Activated CD4-positive, alpha-beta memory T cell treated with anti-CD3 and anti-CD28 coated beads for 36 hours (primary cell): ENCODE measurements around the gene ATP6V0A1. TPM values are rescaled to one million over a fixed set of nuclear protein-coding genes. Genes with fewer than 3 reads are reported as not detected.

Experiments
- CTCF ChIA-PET: fragments of 350-600 bp; sonication (Branson Sonifier 250); formaldehyde crosslinking; loops from one replicate; lab custom pipeline; 2021; ENCODE audit warnings: antibody characterized with exemption, inconsistent platforms; lab: Charles Lee
- POLR2A ChIA-PET: fragments of 350-600 bp; sonication (Branson Sonifier 250); formaldehyde crosslinking; loops from one replicate; lab custom pipeline; 2021; ENCODE audit warnings: antibody characterized with exemption; lab: Charles Lee
- DNase-seq: peaks from one replicate; pipeline ENCODE4 v3.0.0-alpha.2; 2020
- H3K27ac Mint-ChIP-seq: one replicate; pipeline ENCODE4 v1.8.0; 2021; ENCODE audit warnings: mixed read lengths
- H3K27me3 Mint-ChIP-seq: one replicate; pipeline ENCODE4 v1.8.0; 2021; ENCODE audit warnings: mixed read lengths
- H3K36me3 Mint-ChIP-seq: one replicate; pipeline ENCODE4 v1.8.0; 2021; ENCODE audit warnings: mixed read lengths
- H3K4me1 Mint-ChIP-seq: one replicate; pipeline ENCODE4 v1.8.0; 2021; ENCODE audit warnings: low read depth, mixed read lengths
- H3K4me3 Mint-ChIP-seq: one replicate; pipeline ENCODE4 v1.8.0; 2021; ENCODE audit warnings: mild to moderate bottlenecking, mixed read lengths
- H3K9me3 Mint-ChIP-seq: one replicate; pipeline ENCODE4 v1.8.0; 2021; ENCODE audit warnings: mixed read lengths
- intact Hi-C: fragments of 100-400 bp; cut with micrococcal nuclease; formaldehyde crosslinking; loops from one replicate; pipeline ENCODE4 v1.15.1; 2023
- microRNA-seq: library from miRNA; unstranded; fragments of <30 nt; microRNA quantifications from one replicate; pipeline ENCODE4 v1.2.0, GENCODE V29; 2022; ENCODE audit warnings: borderline number of aligned reads, borderline microRNAs expressed, borderline replicate concordance
- total RNA-seq, 2 experiments: library from RNA; stranded (reverse); gene quantifications; one replicate each; pipeline ENCODE4 v1.2.3, GENCODE V29; 2021

ATP6V0A1 gene
- total RNA-seq, 2 experiments from 2014 or later, result 12.0 to 13.2 TPM

GRCh38 chr17:42564815-42565522, 106.3 kb downstream of the ATP6V0A1 start:
- intact Hi-C loops, result no loop called here
- POLR2A ChIA-PET, result interaction anchor here (1.1 to 3.8 kb wide), 2 partner anchors 12 to 44 kb away, joined by 3 to 38 read pairs; partner anchors contain the start of genes PSMC3IP, RETREG3 and TUBG1
- no peak overlapping the region for H3K27ac Mint-ChIP-seq

GRCh38 chr17:42565523-42566214, 107.0 kb downstream of the ATP6V0A1 start:
- Mint-ChIP-seq H3K27me3 (no peaks in the 10 kb centered on the region), H3K27ac (peak overlapping the region; percentile 30), H3K4me1 (peaks cover 50% of the 10 kb centered on the region), H3K36me3 (peaks cover 26% of the 10 kb centered on the region), H3K9me3 (no peaks in the 10 kb centered on the region), H3K4me3 (peak overlapping the region; percentile 96)
- intact Hi-C loops, result loop anchor here (2.0 kb wide), 1 partner anchor 43 kb away; the partner anchor contains the start of genes RETREG3 and TUBG1
- no peak for DNase-seq
- CTCF ChIA-PET, result interaction anchor here (1.9 to 5.4 kb wide), 2 partner anchors 11 to 12 kb away, joined by 5 to 50 read pairs; partner anchors contain the start of gene PSMC3IP
- POLR2A ChIA-PET, result interaction anchor here (0.5 to 3.8 kb wide), 4 partner anchors 12 to 177 kb away, joined by 3 to 38 read pairs (median 3); partner anchors contain the start of genes PSMC3IP, RETREG3, STAT3 and TUBG1

More at GRCh38 chr17:42564815-42565522, 106.3 kb downstream of the ATP6V0A1 start:
- Mint-ChIP-seq H3K27me3 (no peaks in the 10 kb centered on the region), H3K36me3 (peaks cover 26% of the 10 kb centered on the region), H3K4me3 (peak overlapping the region; percentile 5), H3K9me3 (no peaks in the 10 kb centered on the region), H3K4me1 (peaks cover 54% of the 10 kb centered on the region)
- CTCF ChIA-PET, result interaction anchor here (1.0 to 1.9 kb wide), 3 partner anchors 11 to 17 kb away, joined by 3 to 12 read pairs (median 5); partner anchors contain the start of gene PSMC3IP
- no peak for DNase-seq

- no peaks in the 10 kb centered on the region for H3K27me3 Mint-ChIP-seq
- DNase-seq, result no peak
- H3K27ac Mint-ChIP-seq, result peak overlapping the region; percentile 96
- H3K9me3 Mint-ChIP-seq, result no peaks in the 10 kb centered on the region
- CTCF ChIA-PET, result interaction anchor here (1.9 to 5.4 kb wide), 2 partner anchors 11 to 12 kb away, joined by 5 to 50 read pairs; partner anchors contain the start of gene PSMC3IP
- H3K4me3 Mint-ChIP-seq, result peak overlapping the region; percentile 96
- POLR2A ChIA-PET, result interaction anchor here (0.5 to 3.8 kb wide), 4 partner anchors 11 to 178 kb away, joined by 3 to 38 read pairs (median 3); partner anchors contain the start of genes PSMC3IP and STAT3
- peaks cover 48% of the 10 kb centered on the region for H3K4me1 Mint-ChIP-seq
- H3K36me3 Mint-ChIP-seq, result peaks cover 28% of the 10 kb centered on the region
- intact Hi-C loops, result loop anchor here (2.0 kb wide), 1 partner anchor 42 kb away; the partner anchor contains the start of genes RETREG3 and TUBG1
These were observed 107.7 kb downstream of the ATP6V0A1 start for GRCh38 chr17:42566215-42566882.

DNA sequence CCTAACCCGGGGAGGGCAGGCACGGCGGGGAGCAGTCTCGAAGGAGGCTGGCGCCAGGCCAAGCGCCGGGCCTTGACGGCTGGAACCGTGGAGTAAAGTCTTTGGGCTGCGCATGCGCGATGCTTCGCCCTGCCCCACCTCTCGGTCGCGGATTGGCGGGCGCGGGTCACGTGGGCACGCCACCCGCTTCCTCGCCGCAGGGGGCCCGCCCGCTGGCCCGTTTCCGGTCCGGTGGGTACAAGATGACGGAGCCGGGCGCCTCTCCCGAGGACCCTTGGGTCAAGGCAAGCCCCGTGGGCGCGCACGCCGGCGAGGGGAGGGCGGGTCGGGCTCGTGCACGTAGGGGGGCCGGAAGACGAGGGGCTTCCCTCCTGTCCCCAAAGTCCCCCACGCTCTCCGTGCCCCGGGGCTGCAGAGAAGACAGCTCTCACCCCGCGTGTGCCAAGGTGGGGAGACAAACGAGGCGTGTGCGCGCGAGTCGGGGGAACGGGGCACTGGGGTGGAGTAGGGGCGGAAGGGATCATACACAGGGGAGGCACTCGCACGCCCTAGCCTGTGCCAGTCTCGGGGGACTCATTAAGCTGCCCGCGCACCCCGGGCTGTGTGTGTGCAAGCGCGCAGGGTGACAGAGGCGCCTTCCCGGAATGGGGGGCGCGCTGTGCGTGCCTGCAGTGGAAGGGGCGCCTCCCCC, 108.3 kb downstream of the ATP6V0A1 start, which contains the start of gene MLX:
MLX (plus strand) TSS at position 218 of the 691 bp plus-strand sequence; CDS start at position 243, 25 bp downstream.
- Mint-ChIP-seq H3K4me3 (peak within 1 kb of the TSS; percentile 96), H3K36me3 (peaks cover 31% of the 10 kb centered on the region), H3K27me3 (no peaks in the 10 kb centered on the region), H3K27ac (peak within 1 kb of the TSS; percentile 96), H3K4me1 (peaks cover 41% of the 10 kb centered on the region), H3K9me3 (no peaks in the 10 kb centered on the region)
- ChIA-PET CTCF (interaction anchor here (1.2 to 5.4 kb wide), 6 partner anchors 10 to 112 kb away, joined by 3 to 50 read pairs (median 4); partner anchors contain the start of gene PSMC3IP), POLR2A (interaction anchor here (1.2 to 3.8 kb wide), 2 partner anchors 10 to 13 kb away, joined by 3 to 38 read pairs; partner anchors contain the start of gene PSMC3IP)
- DNase-seq, result peak; percentile 95
- intact Hi-C loops, result loop anchor here (2.0 kb wide), 1 partner anchor 42 kb away; the partner anchor contains the start of genes RETREG3 and TUBG1

DNA sequence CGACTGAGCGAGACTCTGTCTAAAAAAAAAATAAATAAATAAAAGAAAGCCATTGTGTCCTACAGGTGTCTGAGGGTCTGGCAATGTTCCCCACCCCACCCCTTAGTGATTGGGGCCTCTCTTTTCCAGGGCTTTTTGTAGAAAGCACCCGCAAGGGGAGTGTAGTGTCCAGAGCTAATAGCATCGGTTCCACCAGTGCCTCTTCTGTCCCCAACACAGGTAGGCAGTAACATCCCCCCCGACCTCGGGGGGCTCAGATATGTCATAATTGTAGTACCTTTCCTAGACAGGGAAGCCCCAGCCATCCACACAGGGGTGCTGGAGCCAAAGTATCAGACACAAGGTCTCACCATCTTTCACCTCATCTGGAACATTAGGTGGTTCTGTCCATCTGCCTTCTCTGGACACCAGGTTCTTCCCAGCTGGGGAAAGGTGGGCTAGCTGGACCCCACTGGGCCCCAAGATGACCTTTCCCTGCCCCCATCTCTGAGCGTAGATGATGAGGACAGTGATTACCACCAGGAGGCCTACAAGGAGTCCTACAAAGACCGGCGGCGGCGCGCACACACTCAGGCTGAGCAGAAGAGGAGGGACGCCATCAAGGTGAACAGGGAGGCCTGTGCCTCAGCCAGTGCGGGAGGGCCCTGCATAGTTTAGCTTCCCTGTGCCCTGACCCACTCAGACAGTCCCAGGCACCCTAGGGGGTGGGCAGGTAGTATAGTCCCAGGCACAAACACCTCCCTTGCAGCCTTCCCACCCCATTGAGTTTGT, 109.8 kb downstream of the ATP6V0A1 start:
- H3K36me3 Mint-ChIP-seq, result peaks cover 37% of the 10 kb centered on the region
- POLR2A ChIA-PET, result interaction anchor here (0.8 to 3.8 kb wide), 4 partner anchors 9 to 33 kb away, joined by 3 to 38 read pairs (median 4); partner anchors contain the start of genes NAGLU and PSMC3IP

DNA sequence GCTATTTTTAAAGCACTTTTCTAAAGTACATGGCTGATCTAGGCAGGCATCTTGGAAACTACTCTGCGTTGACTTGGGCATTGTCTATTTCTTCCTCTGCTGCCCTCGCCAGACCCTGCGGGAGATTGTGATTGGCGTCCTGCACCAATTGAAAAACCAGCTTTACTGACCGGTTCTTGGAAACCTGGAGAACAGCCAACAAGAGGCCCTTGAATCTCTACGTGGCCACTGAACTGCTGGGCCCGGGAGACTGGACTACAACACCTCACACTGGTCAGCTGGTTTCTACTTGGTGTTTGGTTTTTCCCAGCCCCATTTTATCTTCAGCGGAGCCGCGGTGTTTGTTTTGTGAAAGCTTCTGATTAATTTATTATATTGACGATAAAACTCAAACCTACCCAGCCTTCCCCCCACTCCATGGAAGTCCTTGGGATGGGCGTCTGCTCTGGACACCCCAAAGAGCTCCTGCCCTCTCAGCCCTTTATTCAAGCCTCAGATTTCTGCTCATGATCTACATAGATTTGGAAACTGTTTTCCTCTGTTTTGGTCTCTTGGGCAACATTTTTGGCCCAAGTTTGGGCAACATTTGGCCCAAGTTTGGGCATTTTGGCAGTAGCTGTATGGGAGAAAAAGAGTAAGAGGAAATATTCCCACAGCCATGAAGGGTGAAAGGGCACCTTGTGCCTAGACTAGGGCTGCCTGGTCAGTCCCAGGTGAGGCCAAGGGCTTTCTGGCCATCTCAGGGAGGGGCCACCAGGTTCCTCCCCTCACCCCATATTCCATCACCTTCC, 113.0 kb downstream of the ATP6V0A1 start:
- Mint-ChIP-seq H3K9me3 (no peaks in the 10 kb centered on the region), H3K36me3 (peaks cover 53% of the 10 kb centered on the region), H3K27ac (peak overlapping the region; percentile 14), H3K27me3 (no peaks in the 10 kb centered on the region), H3K4me3 (no peak overlapping the region), H3K4me1 (peaks cover 36% of the 10 kb centered on the region)
- ChIA-PET CTCF (interaction anchor here (1.4 kb wide), 1 partner anchor 17 kb away, joined by 3 read pairs; no protein-coding TSS in a partner anchor), POLR2A (interaction anchor here (0.6 kb wide), 1 partner anchor 274 kb away, joined by 3 read pairs; no protein-coding TSS in a partner anchor)
- intact Hi-C loops, result no loop called here
- no peak for DNase-seq

More for the DNA sequence above, 109.8 kb downstream of the ATP6V0A1 start:
- peak overlapping the region; percentile 96 for H3K4me3 Mint-ChIP-seq
- H3K9me3 Mint-ChIP-seq, result no peaks in the 10 kb centered on the region
- peak overlapping the region; percentile 33 for H3K27ac Mint-ChIP-seq
- no peaks in the 10 kb centered on the region for H3K27me3 Mint-ChIP-seq
- DNase-seq, result no peak
- CTCF ChIA-PET, result interaction anchor here (1.0 to 5.4 kb wide), 6 partner anchors 9 to 112 kb away, joined by 3 to 50 read pairs (median 4); partner anchors contain the start of gene PSMC3IP
- intact Hi-C loops, result no loop called here
- H3K4me1 Mint-ChIP-seq, result peaks cover 36% of the 10 kb centered on the region

Small RNA genes lying within 50 kb of the gene (microRNA-seq; reads per million reads assigned to microRNA genes)
- gene MIR5010 (2.0 reads per million), gene MIR548AT (not detected)

Other genes starting within 250 kb of the ATP6V0A1 start
- 100 to 1,000 TPM; 192 to 195 TPM for gene STAT5B, start 182.5 kb upstream of the ATP6V0A1 start, total RNA-seq
- 100 to 1,000 TPM; 211 to 215 TPM for gene STAT5A, start 170.4 kb upstream of the ATP6V0A1 start, total RNA-seq
- gene STAT3, start 70.4 kb upstream of the ATP6V0A1 start, total RNA-seq, result 100 to 1,000 TPM; 194 to 198 TPM
- gene CAVIN1, start 35.6 kb upstream of the ATP6V0A1 start, total RNA-seq, result 1 to 10 TPM; 2.5 to 2.9 TPM
- 10 to 100 TPM; 12.2 to 13.9 TPM for gene NAGLU, start 77.4 kb downstream of the ATP6V0A1 start, total RNA-seq
- gene HSD17B1, start 94.0 kb downstream of the ATP6V0A1 start, total RNA-seq, result under 1 TPM; 0.44 to 0.52 TPM
- 100 to 1,000 TPM in 1 of 2 experiments, 10 to 100 TPM in 1; 92.8 to 103 TPM for gene COASY, start 103.3 kb downstream of the ATP6V0A1 start, total RNA-seq
- gene MLX, start 108.2 kb downstream of the ATP6V0A1 start, total RNA-seq, result 10 to 100 TPM; 38.4 to 39.7 TPM
- 10 to 100 TPM; 26.4 to 29.4 TPM for gene PSMC3IP, start 118.9 kb downstream of the ATP6V0A1 start, total RNA-seq
- 10 to 100 TPM; 33.7 to 35.3 TPM for gene RETREG3, start 150.5 kb downstream of the ATP6V0A1 start, total RNA-seq
- 100 to 1,000 TPM in 1 of 2 experiments, 10 to 100 TPM in 1; 92.6 to 101 TPM for gene TUBG1, start 150.8 kb downstream of the ATP6V0A1 start, total RNA-seq
- 10 to 100 TPM in 1 of 2 experiments, 1 to 10 TPM in 1; 9.3 to 10.1 TPM for gene TUBG2, start 200.4 kb downstream of the ATP6V0A1 start, total RNA-seq
- gene PLEKHH3, start 218.1 kb downstream of the ATP6V0A1 start, total RNA-seq, result 1 to 10 TPM; 1.1 to 1.2 TPM
- under 1 TPM; 0.38 to 0.65 TPM for gene CCR10, start 223.0 kb downstream of the ATP6V0A1 start, total RNA-seq
- 1 to 10 TPM; 1.8 to 1.9 TPM for gene CNTNAP1, start 223.7 kb downstream of the ATP6V0A1 start, total RNA-seq